DOHH2 (cell line): ENCODE measurements around the gene ANGPTL3.

Source experiments
- H3F3A ChIP-seq: fragments of 200-600 bp; sonication (generic), shearing (Covaris generic); 2 replicates; pipeline ENCODE4 v1.6.0; 2016; ENCODE audit warnings: antibody characterized with exemption, mild to moderate bottlenecking; ENCODE audit not compliant: control insufficient read depth, insufficient read depth
- H3K27ac ChIP-seq: fragments of 200-600 bp; sonication (generic); 2 replicates; pipeline ENCODE4 v1.5.1; 2014; ENCODE audit warnings: low read depth, mild to moderate bottlenecking, low read length, moderate library complexity
- H3K27me3 ChIP-seq: fragments of 200-600 bp; sonication (generic); 2 replicates; pipeline ENCODE4 v1.6.1; 2014; ENCODE audit warnings: mild to moderate bottlenecking, low read length, mixed read lengths; ENCODE audit not compliant: control insufficient read depth
- H3K36me3 ChIP-seq: fragments of 200-600 bp; sonication (generic); 2 replicates; pipeline ENCODE4 v1.6.1; 2014; ENCODE audit warnings: mild to moderate bottlenecking, low read length, moderate library complexity, mixed read lengths; ENCODE audit not compliant: control insufficient read depth
- H3K4me1 ChIP-seq: fragments of 200-600 bp; sonication (generic); 2 replicates; pipeline ENCODE4 v1.6.1; 2014; ENCODE audit warnings: mild to moderate bottlenecking, low read length, mixed read lengths; ENCODE audit not compliant: control insufficient read depth
- H3K4me2 ChIP-seq: fragments of 200-600 bp; sonication (generic); 2 replicates; pipeline ENCODE4 v1.6.0; 2014; ENCODE audit warnings: mild to moderate bottlenecking, low read length, moderate library complexity
- H3K4me3 ChIP-seq: fragments of 200-600 bp; sonication (generic); 2 replicates; pipeline ENCODE4 v1.5.1; 2014; ENCODE audit warnings: mild to moderate bottlenecking, low read length, mixed read lengths
- H3K79me2 ChIP-seq: fragments of 200-600 bp; sonication (generic); 2 replicates; pipeline ENCODE4 v1.6.1; 2014; ENCODE audit warnings: mild to moderate bottlenecking, low read length, mixed read lengths; ENCODE audit not compliant: control insufficient read depth
- H3K9me2 ChIP-seq: fragments of 200-600 bp; sonication (generic); replicated peaks from 2 replicates; pipeline ENCODE4 v1.6.1; 2014; ENCODE audit warnings: mild to moderate bottlenecking, low read length, mixed read lengths; ENCODE audit not compliant: control insufficient read depth
- H3K9me3 ChIP-seq: fragments of 200-600 bp; sonication (generic); 2 replicates; pipeline ENCODE4 v1.6.1; 2014; ENCODE audit warnings: antibody characterized with exemption, low read length, mixed read lengths; ENCODE audit not compliant: control insufficient read depth, insufficient read depth
- H4K20me1 ChIP-seq: fragments of 200-600 bp; sonication (generic); 2 replicates; pipeline ENCODE4 v1.6.0; 2014; ENCODE audit warnings: low read depth, mild to moderate bottlenecking, antibody characterized with exemption, low read length, moderate library complexity; ENCODE audit not compliant: control insufficient read depth, insufficient read depth
- EZH2phosphoT487 ChIP-seq: fragments of 200-600 bp; sonication (generic); IDR thresholded peaks from 2 replicates; pipeline ENCODE4 v1.6.1; 2017; ENCODE audit warnings: borderline replicate concordance, mild to moderate bottlenecking, antibody characterized with exemption, low read length, moderate library complexity, mixed read lengths
- TF ChIP-seq, protein P1 (sequence below): fragments of 200-600 bp; sonication (generic); IDR thresholded peaks from one replicate; pipeline ENCODE4 v1.5.1; 2014; ENCODE audit warnings: antibody characterized with exemption, mild to moderate bottlenecking, low read depth, low read length; ENCODE audit not compliant: poor library complexity, severe bottlenecking

Gene ANGPTL3

GRCh38 chr1:62654744-62655143, 57.4 kb downstream of the ANGPTL3 start:
- H3K4me2 ChIP-seq = no peak overlapping the region
- no peak overlapping the region for H3K27ac ChIP-seq
- H3K9me2 ChIP-seq = no peaks in the 10 kb centered on the region
- TF ChIP-seq, protein P1, sequence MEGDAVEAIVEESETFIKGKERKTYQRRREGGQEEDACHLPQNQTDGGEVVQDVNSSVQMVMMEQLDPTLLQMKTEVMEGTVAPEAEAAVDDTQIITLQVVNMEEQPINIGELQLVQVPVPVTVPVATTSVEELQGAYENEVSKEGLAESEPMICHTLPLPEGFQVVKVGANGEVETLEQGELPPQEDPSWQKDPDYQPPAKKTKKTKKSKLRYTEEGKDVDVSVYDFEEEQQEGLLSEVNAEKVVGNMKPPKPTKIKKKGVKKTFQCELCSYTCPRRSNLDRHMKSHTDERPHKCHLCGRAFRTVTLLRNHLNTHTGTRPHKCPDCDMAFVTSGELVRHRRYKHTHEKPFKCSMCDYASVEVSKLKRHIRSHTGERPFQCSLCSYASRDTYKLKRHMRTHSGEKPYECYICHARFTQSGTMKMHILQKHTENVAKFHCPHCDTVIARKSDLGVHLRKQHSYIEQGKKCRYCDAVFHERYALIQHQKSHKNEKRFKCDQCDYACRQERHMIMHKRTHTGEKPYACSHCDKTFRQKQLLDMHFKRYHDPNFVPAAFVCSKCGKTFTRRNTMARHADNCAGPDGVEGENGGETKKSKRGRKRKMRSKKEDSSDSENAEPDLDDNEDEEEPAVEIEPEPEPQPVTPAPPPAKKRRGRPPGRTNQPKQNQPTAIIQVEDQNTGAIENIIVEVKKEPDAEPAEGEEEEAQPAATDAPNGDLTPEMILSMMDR = no peak
- TF ChIP-seq EZH2phosphoT487 = no peak
- H3K27me3 ChIP-seq = no peaks in the 10 kb centered on the region
- no peaks in the 10 kb centered on the region for H3F3A ChIP-seq
- peaks cover 14% of the 10 kb centered on the region for H3K36me3 ChIP-seq
- H4K20me1 ChIP-seq = no peaks in the 10 kb centered on the region
- H3K9me3 ChIP-seq = no peaks in the 10 kb centered on the region
- peaks cover 4% of the 10 kb centered on the region; the same call in 1 of the 2 replicates for H3K79me2 ChIP-seq
- peaks cover 5% of the 10 kb centered on the region; the same call in 1 of the 2 replicates for H3K4me1 ChIP-seq
- no peak overlapping the region for H3K4me3 ChIP-seq
